HepG2 (cell line): Measurements from ENCODE around the gene IP6K1. TPM values are rescaled to one million over a fixed set of nuclear protein-coding genes. Genes with fewer than 3 reads are reported as not detected.
A peak's percentile ranks its signal among the peaks of the same experiment; 100 is the strongest.
"Not testable (repeated sequence)": the region's sequence is repeated elsewhere in the genome, so short reads cannot be mapped to it uniquely, and the experiment has no call there.

Experiments
- CBX5 ChIP-seq: sonication (generic); formaldehyde crosslinking; IDR thresholded peaks from 2 replicates; pipeline ENCODE4 v1.4.0; 2020; ENCODE audit warnings: missing genetic modification reagents, borderline replicate concordance
- CREM ChIP-seq, 2 experiments: sonication (generic) in 1 of 2; formaldehyde crosslinking in 1 of 2; IDR thresholded peaks; 2 replicates each; pipeline versions ENCODE4 v1.4.0 to v1.6.1; 2016 to 2020; ENCODE audit warnings: antibody characterized with exemption in 1 of 2, mild to moderate bottlenecking in 1 of 2, missing genetic modification reagents in 1 of 2
- E2F1 ChIP-seq: sonication (generic); formaldehyde crosslinking; IDR thresholded peaks from 2 replicates; pipeline ENCODE4 v1.5.0; 2020; ENCODE audit warnings: missing genetic modification reagents
- ESRRA ChIP-seq: sonication (generic); formaldehyde crosslinking; IDR thresholded peaks from 2 replicates; pipeline ENCODE4 v1.5.1; 2020; ENCODE audit warnings: mild to moderate bottlenecking, low read depth, missing genetic modification reagents
- ETV5 ChIP-seq: IDR thresholded peaks from 2 replicates; pipeline ENCODE4 v1.6.1; 2018; ENCODE audit warnings: missing biosample characterization, missing genetic modification reagents, inconsistent platforms, borderline replicate concordance
- GATAD1 ChIP-seq: IDR thresholded peaks from 2 replicates; pipeline ENCODE4 v1.6.1; 2016; ENCODE audit warnings: missing genetic modification reagents, missing compliant biosample characterization
- HDAC1 ChIP-seq: sonication (generic); formaldehyde crosslinking; IDR thresholded peaks from 2 replicates; pipeline ENCODE4 v1.5.1; 2020; ENCODE audit warnings: mild to moderate bottlenecking, missing genetic modification reagents
- KLF6 ChIP-seq: IDR thresholded peaks from 2 replicates; pipeline ENCODE4 v1.8.0; 2016; ENCODE audit warnings: missing biosample characterization, missing genetic modification reagents
- MXD3 ChIP-seq: IDR thresholded peaks from 2 replicates; pipeline ENCODE4 v1.6.1; 2016; ENCODE audit warnings: mild to moderate bottlenecking, missing biosample characterization, missing genetic modification reagents
- NFYB ChIP-seq: sonication (generic); formaldehyde crosslinking; IDR thresholded peaks from 2 replicates; pipeline ENCODE4 v1.4.0; 2020; ENCODE audit warnings: missing genetic modification reagents
- NR2F1 ChIP-seq, 2 experiments: fragments of 450-650 bp in 1 of 2; formaldehyde crosslinking in 1 of 2; IDR thresholded peaks; 2 replicates each; pipeline versions ENCODE4 v1.5.0 to v1.6.1; 2016 to 2020; ENCODE audit warnings: mild to moderate bottlenecking in 1 of 2, missing compliant biosample characterization in 1 of 2, missing genetic modification reagents in 1 of 2, moderate library complexity in 1 of 2
- NR2F6 ChIP-seq, 2 experiments: IDR thresholded peaks; 2 replicates each; pipeline ENCODE4 v1.6.1; 2016; ENCODE audit warnings: antibody characterized with exemption in 1 of 2, mild to moderate bottlenecking in 1 of 2
- PHF20 ChIP-seq: sonication (generic); formaldehyde crosslinking; IDR thresholded peaks from 2 replicates; pipeline ENCODE4 v1.5.0; 2020; ENCODE audit warnings: mild to moderate bottlenecking, missing genetic modification reagents
- POLR2A ChIP-seq, 2 experiments: IDR thresholded peaks; 2 replicates each; pipeline ENCODE4 v1.6.1; 2011; ENCODE audit warnings: low read depth in 2 of 2, low read length in 2 of 2, mild to moderate bottlenecking in 1 of 2, moderate library complexity in 1 of 2; ENCODE audit not compliant: insufficient read depth in 1 of 2
- TAF1 ChIP-seq: sonication (generic); formaldehyde crosslinking; IDR thresholded peaks from 2 replicates; pipeline ENCODE4 v1.4.0; 2020; ENCODE audit warnings: missing genetic modification reagents
- THAP11 ChIP-seq: IDR thresholded peaks from 2 replicates; pipeline ENCODE4 v1.6.1; 2016; ENCODE audit warnings: missing biosample characterization, missing genetic modification reagents
- ZBTB25 ChIP-seq: IDR thresholded peaks from 2 replicates; pipeline ENCODE4 v1.6.1; 2018; ENCODE audit warnings: missing genetic modification reagents
- ZEB1 ChIP-seq: IDR thresholded peaks from 2 replicates; pipeline ENCODE4 v1.6.1; 2012; ENCODE audit warnings: mild to moderate bottlenecking, low read depth, inconsistent platforms; ENCODE audit not compliant: insufficient replicate concordance
- ZNF263 ChIP-seq: sonication (generic); formaldehyde crosslinking; IDR thresholded peaks from 2 replicates; pipeline ENCODE4 v1.4.0; 2020; ENCODE audit warnings: missing genetic modification reagents
- ZNF276 ChIP-seq: sonication (generic); formaldehyde crosslinking; IDR thresholded peaks from 2 replicates; pipeline ENCODE4 v1.4.0; 2020; ENCODE audit warnings: mild to moderate bottlenecking, low read depth, missing genetic modification reagents
- ZNF414 ChIP-seq: sonication (generic); formaldehyde crosslinking; IDR thresholded peaks from 2 replicates; pipeline ENCODE4 v1.5.0; 2020; ENCODE audit warnings: missing genetic modification reagents
- ZNF446 ChIP-seq: sonication (generic); formaldehyde crosslinking; IDR thresholded peaks from 2 replicates; pipeline ENCODE4 v1.5.0; 2020; ENCODE audit warnings: mild to moderate bottlenecking, missing genetic modification reagents
- ZNF564 ChIP-seq: sonication (generic); formaldehyde crosslinking; IDR thresholded peaks from 2 replicates; pipeline ENCODE4 v1.8.1; 2023; ENCODE audit warnings: mild to moderate bottlenecking, missing genetic modification reagents
- ZNF788 ChIP-seq: sonication (generic); formaldehyde crosslinking; IDR thresholded peaks from 2 replicates; pipeline ENCODE4 v1.5.0; 2020; ENCODE audit warnings: mild to moderate bottlenecking, missing genetic modification reagents, borderline replicate concordance
- polyA plus RNA-seq, 8 experiments: library from polyadenylated mRNA; depleted of rRNA in 3 of 8; stranded (reverse) in 7 of 8; unstranded in 1 of 8; fragments of >200 nt; fragmentation: Illumina TruSeq in 4 of 8; extraction: Trizol in 4 of 8; gene quantifications; 2 replicates each; pipeline versions ENCODE4 v1.2.1 to v1.2.3, GENCODE V29; 2011 to 2016; ENCODE audit warnings: low read depth in 4 of 8, missing spikeins in 1 of 8, mixed read lengths in 1 of 8; ENCODE audit not compliant: insufficient read depth in 1 of 8
- total RNA-seq, 5 experiments: library from RNA; depleted of rRNA; stranded (reverse); fragments of >200 nt; fragmentation: Illumina TruSeq; extraction: Trizol; gene quantifications; 2 replicates each; pipeline ENCODE4 v1.2.3, GENCODE V29; 2016; ENCODE audit warnings: low read depth in 1 of 5

Gene IP6K1
- total and polyA plus RNA-seq, 2 of the 13 experiments (the other 11 are each of a cell fraction or from before 2014, with no cell fraction given): 17.7 to 29.7 TPM

GRCh38 chr3:49688338-49689045 lies 97.8 kb downstream of the IP6K1 start (continued):
- TF ChIP-seq ESRRA (peak; percentile 65), PHF20 (CRISPR knock-in tag) (peak; percentile 61; the same call in 1 of the 2 replicates), THAP11 (CRISPR knock-in tag) (peak; percentile 66), ZNF788 (peak; percentile 42; the same call in 1 of the 2 replicates), NFYB (peak; percentile 67), ZNF276 (peak; percentile 23; the same call in 1 of the 2 replicates), ZNF564 (CRISPR knock-in tag) (peak; percentile 49; the same call in 1 of the 2 replicates), POLR2A (IDR thresholded peaks at IDR 0.05; ENCODE audit: insufficient read depth in 1 of 2, low read depth in 2 of 2, low read length in 2 of 2) (peak; percentile 89 to 90), GATAD1 (CRISPR knock-in tag) (peak; percentile 72), TAF1 (peak; percentile 60; the same call in 1 of the 2 replicates), ZEB1 (peak; percentile 40), ZNF446 (0 out of 2 replicates have a peak, but pooled peaks have one; percentile 8), CREM (IDR thresholded peaks at IDR 0.05) (peak; percentile 53; the same call in 1 of the 2 replicates), HDAC1 (CRISPR knock-in tag) (peak; percentile 28; the same call in 1 of the 2 replicates), NR2F6 (IDR thresholded peaks at IDR 0.05) (peak; percentile 74; the same call in 1 of the 2 replicates), NR2F6 (CRISPR knock-in tag; IDR thresholded peaks at IDR 0.05) (peak; percentile 78), ZNF414 (CRISPR knock-in tag) (0 out of 2 replicates have a peak, but pooled peaks have one; percentile 80), ETV5 (0 out of 2 replicates have a peak, but pooled peaks have one; percentile 39), KLF6 (CRISPR knock-in tag) (peak; percentile 71), ZNF263 (CRISPR knock-in tag) (peak; percentile 16; the same call in 1 of the 2 replicates), CBX5 (CRISPR knock-in tag) (peak; percentile 58; the same call in 1 of the 2 replicates), NR2F1 (CRISPR knock-in tag; IDR thresholded peaks at IDR 0.05) (peak; percentile 47 to 62; a peak in 3 of 4 replicates), ZBTB25 (CRISPR knock-in tag) (peak; percentile 37; the same call in 1 of the 2 replicates), E2F1 (0 out of 2 replicates have a peak, but pooled peaks have one; percentile 9), MXD3 (CRISPR knock-in tag) (peak; percentile 69; the same call in 1 of the 2 replicates)
- not testable (repeated sequence) for TF ChIP-seq CREM (CRISPR knock-in tag; IDR thresholded peaks at IDR 0.05)
